LoVo (cell line): ENCODE measurements around the gene NSMF.

ENCODE experiments used
- DNase-seq: peaks from one replicate; pipeline ENCODE4 v3.0.0-alpha.2; 2016; ENCODE audit warnings: low spot score

The NSMF gene

DNA sequence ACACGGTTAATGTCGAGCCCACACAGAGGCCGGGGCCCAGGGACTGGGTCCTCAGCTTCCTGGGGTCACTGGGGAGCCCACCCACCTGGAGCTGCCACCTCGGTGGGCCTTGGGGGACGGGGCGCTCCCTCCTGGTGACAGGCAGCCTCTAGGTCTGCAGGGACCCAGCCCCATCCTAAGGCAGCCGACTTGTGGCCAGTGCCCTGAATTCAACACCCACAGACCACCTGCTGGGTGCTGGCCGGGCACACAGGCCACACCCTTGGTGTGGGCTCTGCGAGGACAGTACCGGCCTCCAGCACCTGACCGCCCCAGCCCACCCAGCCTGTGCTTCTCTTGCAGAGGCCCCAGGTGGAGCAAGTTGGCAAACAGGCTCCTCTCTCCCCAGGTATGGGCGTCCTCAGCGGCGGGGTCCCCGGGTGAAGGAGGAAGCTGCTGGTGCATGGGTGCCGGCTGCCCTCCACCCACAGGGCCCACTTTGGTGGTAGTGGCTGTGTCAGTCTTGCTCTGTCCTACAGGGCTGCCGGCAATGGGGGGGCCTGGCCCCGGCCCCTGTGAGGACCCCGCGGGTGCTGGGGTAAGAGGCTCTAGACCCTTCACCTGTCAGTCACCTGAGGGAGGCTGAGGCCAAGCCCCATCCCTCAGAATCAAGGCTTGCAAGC is 26.3 kb downstream of the NSMF start:
- no peak for DNase-seq

DNA sequence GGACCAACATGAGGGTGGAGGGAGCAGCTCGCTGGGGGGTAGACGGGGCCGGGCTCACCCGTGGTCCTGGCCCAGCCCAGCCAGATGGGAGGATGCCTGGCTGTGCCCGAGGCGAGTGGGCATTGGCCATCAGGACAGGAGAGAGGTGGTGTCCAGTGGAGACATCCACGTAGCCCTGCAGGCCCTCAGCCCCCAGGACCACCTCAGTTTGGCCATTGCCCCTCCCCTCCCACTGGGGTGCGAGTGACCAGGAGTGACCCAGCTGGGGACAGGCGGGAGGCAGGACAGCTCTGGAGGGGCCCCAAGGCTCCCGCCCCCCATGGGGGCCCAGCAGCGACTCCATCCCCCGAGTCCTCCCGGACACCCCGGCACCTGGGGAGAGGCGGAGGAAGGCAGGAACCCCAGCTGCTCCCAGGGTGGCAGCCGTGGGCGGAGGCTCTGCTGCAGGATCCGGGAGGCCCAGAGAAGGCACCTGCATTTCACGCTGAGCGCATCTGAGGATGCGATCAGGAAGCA is 27.7 kb downstream of the NSMF start:
- no peak for DNase-seq

DNA sequence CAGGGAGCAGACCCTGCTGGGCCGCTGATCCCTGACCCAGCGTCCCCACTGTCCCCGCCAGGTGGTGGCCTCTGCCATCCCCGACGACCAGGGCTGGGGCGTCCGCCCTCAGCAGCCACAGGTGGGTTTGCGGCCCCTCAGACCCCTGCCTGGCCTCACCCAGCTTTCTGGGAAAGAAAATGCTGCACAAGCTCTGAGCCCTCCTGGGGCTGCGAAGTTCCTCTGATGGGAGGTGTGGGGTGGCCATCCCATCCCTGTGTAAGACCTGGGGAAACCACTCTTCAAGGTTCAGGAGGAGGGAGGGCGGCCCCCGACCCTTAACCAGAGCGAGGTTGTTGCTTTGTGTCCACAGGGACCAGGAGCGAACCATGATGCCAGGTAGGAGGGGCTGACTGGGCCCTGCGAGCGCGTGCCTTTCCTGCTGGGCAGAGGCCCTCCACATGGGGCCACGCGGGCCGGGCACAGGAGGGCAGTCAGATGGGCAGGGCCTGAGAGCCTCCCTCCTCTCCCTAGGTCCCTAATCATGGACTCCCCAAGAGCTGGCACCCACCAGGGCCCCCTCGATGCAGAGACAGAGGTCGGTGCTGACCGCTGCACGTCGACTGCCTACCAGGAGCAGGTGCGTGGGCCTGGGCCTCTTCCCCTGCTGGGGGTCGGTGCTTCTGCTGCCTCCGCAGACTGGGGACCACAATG is 28.3 kb downstream of the NSMF start:
- no peak for DNase-seq

DNA sequence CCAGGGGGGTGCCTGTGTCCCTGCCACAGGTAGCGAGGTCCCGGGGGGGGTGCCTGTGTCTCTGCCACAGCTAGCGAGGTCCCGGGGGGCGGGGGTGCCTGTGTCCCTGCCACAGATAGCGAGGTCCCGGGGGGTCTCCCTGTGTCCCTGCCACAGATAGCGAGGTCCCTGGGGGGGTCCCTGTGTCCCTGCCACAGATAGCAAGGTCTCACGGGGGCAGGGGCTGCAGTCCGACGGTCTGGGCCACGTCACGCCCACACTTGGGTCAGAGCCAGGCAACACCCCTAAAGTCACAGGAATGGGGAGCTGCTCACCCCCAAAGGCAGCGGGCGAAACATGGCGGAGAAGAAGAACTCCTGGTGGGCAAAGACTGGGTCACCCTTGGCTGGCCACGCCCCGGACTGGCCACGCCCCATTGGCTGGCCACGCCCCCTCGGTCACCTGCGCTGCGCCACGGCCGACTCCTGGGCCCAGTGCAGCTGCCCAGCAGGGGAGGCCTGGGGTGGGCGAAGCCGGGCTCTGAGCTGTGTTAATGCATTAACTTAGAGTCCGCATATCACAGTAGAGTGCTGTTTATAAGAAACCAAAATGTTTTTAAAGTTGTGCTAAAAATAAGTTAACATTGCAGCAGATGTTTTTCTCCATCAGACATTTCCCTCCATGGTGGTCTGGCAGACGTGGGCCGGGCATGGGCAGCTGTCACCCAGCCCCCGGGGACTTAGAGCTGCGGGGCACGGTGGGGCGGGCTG is 29.0 kb downstream of the NSMF start:
- peak; percentile 74 for DNase-seq

DNA sequence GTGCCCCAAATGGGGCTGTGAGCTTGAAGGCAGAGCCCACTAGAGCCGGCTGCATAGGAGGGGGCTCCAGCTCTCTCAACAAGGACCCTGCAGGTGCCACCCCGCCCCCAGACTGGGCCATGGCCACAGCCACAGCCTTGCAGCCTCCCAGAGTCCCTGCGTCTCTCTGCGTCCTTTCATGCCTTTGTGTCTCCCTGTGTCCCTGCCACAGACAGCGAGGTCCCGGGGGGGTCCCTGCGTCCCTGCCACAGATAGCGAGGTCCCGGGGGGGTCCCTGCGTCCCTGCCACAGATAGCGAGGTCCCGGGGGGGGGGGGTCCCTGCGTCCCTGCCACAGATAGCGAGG is 29.6 kb downstream of the NSMF start:
- DNase-seq = no peak

DNA sequence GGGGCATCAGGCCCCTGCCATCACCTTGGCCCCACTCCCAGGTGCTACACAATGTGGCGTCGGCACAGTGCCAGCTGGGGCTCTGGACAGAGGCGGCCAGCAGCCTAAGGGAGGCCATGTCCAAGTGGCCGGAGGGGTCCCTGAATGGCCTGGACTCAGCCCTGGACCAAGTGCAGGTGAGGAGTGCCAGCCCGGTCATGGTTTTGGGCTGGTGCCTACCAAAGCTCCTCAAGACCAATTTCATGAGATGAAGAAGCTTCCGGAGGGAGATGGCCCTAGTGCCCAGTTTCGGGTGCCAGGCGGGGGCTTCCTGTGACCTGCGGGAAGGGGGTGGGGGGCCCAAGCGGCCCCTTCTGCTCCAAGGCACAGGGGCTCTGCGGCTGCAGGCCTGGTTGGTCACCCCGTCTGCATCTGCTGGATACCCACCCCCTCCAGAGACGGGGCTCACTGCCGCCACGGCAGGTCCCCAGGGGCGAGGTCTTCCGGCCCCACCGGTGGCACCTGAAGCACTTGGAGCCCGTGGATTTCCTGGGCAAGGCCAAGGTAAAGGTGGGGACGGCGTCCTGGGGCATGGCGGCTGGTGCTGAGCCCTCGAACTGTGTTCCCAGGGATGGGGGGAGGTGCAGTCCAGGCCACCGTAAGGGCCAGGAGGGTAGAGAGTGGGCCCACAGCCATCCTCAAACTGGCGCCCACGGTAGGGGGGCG is 30.1 kb downstream of the NSMF start:
- DNase-seq = no peak

DNA sequence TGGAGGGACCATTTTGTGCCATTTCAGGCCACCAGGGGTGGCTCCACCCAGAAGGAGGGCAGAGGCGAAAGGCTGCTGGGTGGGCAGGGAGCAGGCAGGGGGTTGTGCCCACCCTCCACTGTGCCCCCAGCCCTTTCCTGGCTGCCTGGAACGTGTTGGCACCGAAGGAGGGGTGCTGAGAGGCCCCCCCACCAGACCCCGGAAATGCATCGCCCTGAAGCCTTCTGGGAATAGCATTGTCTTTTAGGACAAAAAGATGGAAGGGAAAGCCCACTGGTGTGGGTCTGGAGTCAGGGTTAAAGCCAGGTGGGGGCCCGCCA is 30.9 kb downstream of the NSMF start:
- DNase-seq = no peak

DNA sequence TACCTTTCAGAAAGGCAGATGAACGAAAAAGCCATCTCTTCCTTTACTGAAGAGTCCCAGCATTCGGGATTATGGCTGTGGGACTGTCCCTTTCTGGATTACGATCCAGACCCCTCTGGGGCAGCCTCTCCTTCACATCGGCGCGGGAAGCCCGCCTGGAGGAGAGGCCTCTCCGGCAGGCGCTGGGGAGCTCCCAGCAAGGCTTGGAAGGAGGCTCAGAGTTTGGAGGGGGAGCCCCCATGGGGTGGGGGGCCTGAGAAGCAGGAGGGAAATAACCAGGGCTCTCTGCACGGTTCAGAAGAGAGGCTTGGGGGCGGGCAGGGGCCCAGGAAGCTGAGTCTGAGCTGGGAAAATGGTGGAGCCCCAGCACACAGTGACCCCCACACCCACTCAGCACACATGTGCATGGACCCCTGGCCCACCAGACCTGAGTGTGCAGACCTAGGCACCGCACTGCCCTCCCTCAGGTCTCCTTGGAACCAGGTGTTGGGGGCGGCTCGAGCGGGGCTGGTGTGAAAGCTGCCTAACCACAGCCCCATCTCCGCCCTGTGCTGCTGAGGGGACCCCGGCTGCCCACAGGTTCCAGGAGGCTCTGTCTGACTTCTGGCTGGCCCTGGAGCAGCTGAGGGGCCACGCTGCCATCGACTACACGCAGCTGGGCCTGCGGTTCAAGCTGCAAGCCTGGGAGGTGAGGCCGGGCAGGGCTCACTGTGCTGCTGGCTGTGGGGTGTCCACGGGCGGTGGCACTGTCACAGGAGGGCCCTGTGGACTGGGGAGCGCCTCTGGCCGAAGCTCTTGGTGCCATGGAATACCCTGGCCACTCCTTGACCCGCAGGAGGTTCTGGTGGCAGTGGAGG is 31.5 kb downstream of the NSMF start:
- no peak for DNase-seq

DNA sequence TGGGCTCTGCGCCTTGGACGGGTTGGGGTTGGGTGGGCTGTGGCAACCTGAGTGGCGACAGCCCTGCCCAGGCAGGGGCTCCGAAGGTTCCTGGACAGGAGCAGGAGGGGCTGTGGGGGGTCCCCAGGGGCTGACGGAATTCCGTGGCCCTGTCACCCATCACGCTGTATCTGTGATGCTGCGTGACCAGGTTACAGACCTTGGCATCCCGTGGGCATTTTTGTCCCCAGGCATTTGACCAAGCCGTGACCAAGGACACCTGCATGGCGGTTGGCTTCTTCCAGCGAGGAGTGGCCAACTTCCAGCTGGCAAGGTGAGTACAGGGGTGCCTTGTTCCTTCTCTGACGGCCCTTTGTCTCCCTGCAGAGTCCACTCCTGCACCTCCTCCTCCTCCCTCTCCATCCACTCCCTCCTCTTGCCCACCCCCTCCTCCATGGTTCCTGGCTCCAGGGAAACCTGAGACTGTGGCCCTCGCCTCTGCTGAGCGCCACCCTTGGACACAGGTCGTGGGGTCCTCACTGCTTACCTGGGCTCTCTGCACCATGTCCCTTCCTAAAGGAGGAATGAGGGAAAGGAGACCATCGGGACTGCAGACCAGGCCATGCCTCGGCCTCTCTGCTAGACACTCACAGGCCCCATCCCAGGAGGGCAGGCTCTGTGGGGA is 33.0 kb downstream of the NSMF start:
- no peak for DNase-seq

DNA sequence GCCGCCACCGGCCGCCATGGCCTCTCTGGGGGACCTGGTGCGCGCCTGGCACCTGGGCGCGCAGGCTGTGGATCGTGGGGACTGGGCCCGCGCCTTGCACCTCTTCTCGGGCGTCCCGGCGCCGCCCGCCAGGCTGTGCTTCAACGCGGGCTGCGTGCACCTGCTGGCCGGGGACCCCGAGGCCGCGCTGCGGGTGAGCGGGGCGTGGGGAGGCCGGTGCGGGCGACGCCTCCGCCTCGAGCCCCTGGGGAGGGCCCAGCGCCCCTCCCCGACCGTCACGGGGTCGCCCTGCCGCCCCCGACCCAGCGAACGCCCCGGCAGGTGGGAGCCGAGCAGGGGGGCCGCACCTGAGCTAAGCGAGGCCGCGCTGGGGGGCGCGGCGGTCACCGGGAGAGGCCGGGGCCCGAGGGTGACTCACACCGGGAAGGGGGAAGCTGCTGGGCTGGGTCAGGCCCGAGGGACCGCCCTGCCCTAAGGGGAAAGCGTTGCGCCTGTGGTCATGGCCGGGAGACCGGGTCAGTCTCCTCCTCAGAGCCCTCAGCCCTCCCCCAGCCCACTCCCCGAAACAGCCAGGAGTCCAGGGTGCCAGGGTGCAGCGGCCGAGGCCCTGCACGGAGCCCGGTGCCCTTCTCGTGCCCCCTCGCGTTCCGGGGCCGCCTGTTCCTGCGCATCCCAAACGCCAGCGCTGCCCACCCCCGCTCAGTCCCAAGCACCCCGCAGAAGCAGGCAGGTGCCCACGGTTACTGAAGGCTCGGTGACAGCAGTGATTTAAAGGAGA is 35.4 kb downstream of the NSMF start:
- DNase-seq = peak; percentile 78

DNA sequence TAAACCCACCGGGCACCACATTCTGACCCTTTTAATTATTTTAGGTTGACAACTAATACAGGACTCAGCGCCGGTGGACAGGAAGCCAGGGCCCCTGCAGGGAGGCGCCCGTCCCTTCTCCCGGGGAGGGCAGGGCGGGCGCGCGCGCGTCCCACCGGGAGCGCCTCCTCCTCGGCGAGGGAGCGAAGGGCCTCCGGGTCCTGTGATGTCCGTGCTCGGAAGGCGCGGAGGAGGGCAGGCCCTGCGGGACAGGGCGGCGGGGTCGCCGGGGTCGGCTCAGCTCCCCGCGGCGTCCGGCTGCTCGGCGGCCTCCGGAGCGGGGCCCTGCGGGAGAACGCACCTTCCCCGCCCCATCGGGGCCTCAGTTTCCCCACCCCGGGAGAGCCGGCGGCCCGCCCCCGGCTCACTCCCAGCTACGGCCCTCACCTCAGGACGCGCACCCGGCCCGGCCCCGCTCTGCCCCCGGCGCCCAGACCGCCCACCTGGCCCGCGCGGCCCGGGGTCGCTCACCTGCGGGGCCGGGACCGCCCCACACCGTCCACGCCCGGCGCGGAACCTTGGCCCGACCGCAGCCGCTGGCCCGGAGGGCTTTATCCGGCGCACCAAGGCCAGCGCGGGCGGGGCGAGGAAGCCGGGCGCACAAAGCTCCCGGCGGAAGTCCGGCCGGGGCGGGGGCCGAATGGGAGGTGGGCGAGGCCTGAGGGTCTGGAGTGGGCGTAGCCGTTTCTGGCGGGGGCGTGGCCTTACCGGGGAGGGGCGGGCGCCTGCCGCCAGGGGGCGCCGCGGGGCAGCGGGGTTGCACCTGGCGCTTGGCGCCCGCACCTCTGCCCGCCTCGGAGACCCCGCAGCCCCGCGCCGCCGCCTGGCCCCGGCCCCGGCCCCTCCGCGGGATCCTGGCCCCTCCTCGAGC is 36.3 kb downstream of the NSMF start, which contains the start of the genes EXD3 and NOXA1:
Gene EXD3, minus strand, starts transcription at position 559 of the 910 bp plus-strand sequence. CDS start 27,805 bp downstream, outside the sequence.
Gene NOXA1, plus strand, starts transcription at position 790 of the 910 bp plus-strand sequence. CDS start 137 bp downstream, outside the sequence.
- DNase-seq = peak; percentile 94

DNA sequence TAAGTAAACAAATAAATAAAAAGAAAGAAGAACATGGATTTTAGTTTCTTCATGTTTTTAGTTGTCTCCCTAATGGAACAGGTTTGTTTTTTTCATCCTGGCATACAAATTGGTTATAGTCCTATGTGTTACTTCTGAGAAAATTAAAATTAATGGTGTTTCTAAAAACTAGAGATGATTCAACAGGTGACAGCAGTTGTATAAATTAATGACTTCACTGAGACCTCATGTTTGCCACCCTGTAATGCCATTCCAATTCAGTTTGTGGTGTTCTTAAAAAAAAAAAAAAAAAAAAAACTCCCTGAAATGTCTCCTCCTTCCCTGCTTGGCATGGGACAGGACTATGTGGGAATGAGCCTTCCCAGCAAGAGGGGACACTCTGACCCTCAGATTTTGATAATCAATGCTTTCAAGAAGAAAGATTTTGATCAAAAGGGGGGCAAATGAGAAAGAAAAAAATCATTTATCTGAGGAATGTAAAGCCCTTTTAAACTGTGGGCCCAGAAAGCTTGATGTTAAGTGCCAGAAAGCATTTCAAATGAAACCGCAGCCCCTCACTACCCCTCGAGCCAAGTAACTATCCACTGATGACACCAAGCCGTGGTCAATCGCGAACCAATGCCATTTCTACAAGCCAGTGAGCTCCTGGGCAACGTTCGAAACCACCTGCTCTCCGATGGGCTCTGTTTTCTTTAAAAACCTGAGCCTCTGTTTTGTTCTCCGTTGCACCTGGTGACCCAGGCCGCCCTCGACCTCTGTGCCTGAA is 37.1 kb downstream of the NSMF start:
- no peak for DNase-seq

DNA sequence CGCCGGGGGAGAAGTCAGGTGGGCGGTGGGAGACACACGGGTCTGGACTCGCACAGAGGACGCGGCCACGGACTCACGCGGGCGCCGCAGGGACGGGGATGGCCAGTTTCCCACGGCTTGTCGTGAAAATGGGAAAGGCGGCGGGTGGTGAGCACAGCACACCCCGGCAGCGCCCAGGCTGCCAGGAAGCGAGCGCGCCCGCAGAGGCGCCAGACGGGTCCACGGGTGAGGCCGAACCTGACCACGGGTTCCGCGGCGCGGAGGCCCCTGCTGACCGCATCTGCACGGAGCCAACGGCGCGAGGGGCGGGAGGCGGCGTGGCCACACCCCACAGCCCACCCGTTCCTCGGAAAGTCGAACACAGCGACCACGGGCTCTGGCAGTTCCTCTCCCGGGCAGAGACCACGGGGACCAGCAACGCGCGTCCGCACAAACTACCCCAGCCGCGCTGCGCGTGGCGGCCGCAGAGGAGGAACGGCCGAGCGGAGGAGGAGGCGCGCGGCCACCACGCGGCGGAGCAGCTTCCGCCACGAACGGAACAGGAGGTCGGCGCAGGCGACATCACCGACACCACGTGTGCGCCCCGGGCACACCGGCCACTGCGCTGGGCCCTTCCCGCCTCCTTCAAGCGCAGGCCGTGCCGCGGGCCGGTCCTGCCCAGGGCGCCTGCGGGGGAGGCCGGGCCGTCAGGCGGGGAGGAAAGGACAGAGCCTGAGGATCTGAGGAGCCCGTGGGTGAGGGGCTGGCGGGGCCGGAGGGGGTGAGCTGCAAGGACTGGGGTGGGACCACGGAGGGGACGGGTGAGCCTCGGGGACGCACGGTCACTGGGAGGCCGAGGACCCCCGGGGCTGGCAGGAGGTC is 41.7 kb downstream of the NSMF start:
- no peak for DNase-seq

DNA sequence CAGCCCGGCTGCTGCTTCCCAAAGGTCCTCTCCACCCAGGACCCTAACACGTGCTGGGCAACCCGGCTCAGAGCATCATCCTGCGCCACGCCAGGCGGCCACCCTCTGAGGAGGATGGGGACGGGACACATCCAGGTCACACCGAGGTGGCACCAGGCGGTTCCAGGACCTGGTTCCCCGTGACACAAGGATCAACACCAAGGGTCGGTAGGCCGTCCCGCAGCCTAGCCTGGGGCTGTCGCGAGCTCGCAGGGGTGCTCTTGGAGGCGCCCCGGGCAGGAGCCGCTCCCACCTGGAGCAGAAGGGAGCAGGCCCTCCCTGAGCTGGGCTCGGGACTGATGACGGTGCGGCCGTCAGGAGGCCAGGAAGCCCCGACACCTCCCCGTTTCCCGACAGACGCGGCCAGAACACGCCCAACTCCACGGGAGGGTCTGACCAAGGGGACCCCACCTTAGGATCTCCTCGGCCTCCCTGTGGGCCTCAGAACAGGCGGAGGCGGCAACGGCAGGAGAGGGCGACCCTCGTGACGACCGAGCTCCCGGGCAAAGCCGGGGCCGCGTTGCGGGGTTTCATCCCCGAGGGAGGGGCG is 42.5 kb downstream of the NSMF start:
- DNase-seq = no peak

DNA sequence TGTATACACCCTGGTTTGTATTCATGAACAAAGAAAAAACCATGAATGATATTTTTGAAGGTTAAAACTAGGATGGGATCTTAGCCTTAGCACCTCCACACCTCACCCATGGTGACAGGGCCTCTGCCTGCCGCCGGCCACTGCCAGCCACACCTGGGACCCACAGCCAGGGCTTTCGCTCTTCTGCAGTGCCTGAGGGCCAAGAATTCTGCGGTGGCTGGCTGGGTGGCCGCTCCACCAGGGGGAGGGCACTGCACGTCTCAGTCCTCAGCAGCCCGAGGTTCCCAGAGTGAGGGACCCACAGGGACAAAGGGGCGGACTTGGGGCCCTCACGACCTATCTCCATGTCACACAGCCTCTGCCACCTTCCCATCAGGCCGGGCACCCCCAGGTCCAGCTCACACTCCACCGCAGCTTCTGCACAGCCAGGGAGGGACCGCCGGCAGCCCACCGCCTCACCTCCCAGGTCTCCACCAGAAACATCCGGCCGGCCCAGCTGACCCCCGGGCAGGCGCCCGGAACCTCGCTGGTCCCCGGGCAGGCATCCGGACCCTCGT is 43.0 kb downstream of the NSMF start:
- DNase-seq = no peak

DNA sequence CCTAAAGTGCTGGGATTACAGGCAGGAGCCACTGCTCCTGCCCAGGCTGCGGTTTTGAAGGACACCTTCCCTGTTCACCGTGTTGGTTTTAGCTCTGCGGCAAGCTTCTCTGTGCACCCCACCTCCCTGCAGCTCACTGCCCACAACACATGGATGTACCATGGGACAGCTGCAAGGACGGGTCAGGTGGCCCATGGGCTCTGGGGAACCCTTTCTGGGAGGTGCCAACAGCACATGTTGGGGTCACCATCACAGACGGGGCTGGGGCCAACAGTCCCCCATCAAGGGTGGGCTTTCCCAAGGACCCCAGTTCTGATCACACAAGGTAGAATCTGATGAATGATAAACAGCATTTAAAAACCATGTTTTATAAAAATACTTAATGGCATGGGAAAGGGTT is 43.7 kb downstream of the NSMF start:
- DNase-seq = no peak

DNA sequence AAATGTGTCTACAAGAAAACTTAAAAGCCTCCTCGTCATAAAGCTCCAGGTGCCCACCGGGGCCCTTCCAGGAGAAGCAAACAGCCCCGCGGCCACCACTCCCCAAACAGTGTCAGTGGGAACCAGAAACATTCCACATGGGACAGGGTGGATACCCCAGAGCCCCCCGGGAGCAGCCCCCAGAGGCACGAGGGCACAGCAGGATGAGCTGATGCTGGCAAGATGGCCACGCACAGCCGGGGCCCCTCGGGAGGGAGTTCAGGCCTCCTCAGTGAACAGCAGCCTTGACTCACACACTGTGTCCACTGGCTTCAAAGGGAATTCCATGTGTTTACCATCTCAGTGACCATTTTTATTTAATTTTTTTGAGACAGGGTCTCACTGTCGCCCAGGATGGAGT is 46.7 kb downstream of the NSMF start:
- no peak for DNase-seq
